ENCODE results near the gene IRX1. TPM values are rescaled to one million over a fixed set of nuclear protein-coding genes. Genes with fewer than 3 reads are reported as not detected.

Gene IRX1
- total RNA-seq, 4 donors from 2014 or later: 0.95 to 0.97 TPM; not detected in 2

- DNase-seq: no peak
- Histone ChIP-seq H3K36me3 (no peaks in the 10 kb centered on the region), H3K4me3 (no peak overlapping the region), H3K27ac (no peak overlapping the region), H3K4me1 (no peaks in the 10 kb centered on the region), H3K9me3 (no peaks in the 10 kb centered on the region), H3K27me3 (peaks cover 0 to 22% (median 0%) of the 10 kb centered on the region in 4 donors)
- TF ChIP-seq CTCF (IDR thresholded peaks at IDR 0.05) (no peak), POLR2A (IDR thresholded peaks at IDR 0.05) (no peak)
- intact Hi-C loops (cut with DNase I): no loop called here
- WGBS, 2 donors: 84 to 85% methylated on average over 6 to 7 of the region's 10 CpGs
Measured at GRCh38 chr5:3613726-3614125, 18.1 kb downstream of the IRX1 start.

- TF ChIP-seq POLR2A (IDR thresholded peaks at IDR 0.05) (no peak), CTCF (IDR thresholded peaks at IDR 0.05) (no peak)
- H3K27ac ChIP-seq: no peak overlapping the region
- WGBS, 2 donors: 65 to 82% methylated on average over 2 of the region's 2 CpGs
Measured at GRCh38 chr5:3615217-3615616, 19.6 kb downstream of the IRX1 start.

GRCh38 chr5:3615829-3616228 is 20.2 kb downstream of the IRX1 start:
- no peak for TF ChIP-seq CTCF (IDR thresholded peaks at IDR 0.05)
- no peak for TF ChIP-seq POLR2A (IDR thresholded peaks at IDR 0.05)
- intact Hi-C loops (cut with DNase I): no loop called here
- peaks cover 0 to 14% (median 0%) of the 10 kb centered on the region in 4 donors for H3K27me3 ChIP-seq
- no peaks in the 10 kb centered on the region for H3K36me3 ChIP-seq
- no peaks in the 10 kb centered on the region for H3K9me3 ChIP-seq
- DNase-seq: no peak
- no peak overlapping the region for H3K4me3 ChIP-seq
- no peak overlapping the region for H3K27ac ChIP-seq
- WGBS, 2 donors: 88 to 91% methylated on average over 7 to 13 of the region's 13 CpGs
- no peaks in the 10 kb centered on the region for H3K4me1 ChIP-seq

More at GRCh38 chr5:3615217-3615616, 19.6 kb downstream of the IRX1 start:
- DNase-seq: no peak
- H3K4me3 ChIP-seq: no peak overlapping the region
- H3K9me3 ChIP-seq: no peaks in the 10 kb centered on the region
- no peaks in the 10 kb centered on the region for H3K36me3 ChIP-seq
- intact Hi-C loops (cut with DNase I): no loop called here
- H3K27me3 ChIP-seq: peaks cover 0 to 19% (median 0%) of the 10 kb centered on the region in 4 donors
- H3K4me1 ChIP-seq: no peaks in the 10 kb centered on the region

GRCh38 chr5:3619579-3619978 is 23.9 kb downstream of the IRX1 start:
- 61 to 79% methylated on average over 6 of the region's 6 CpGs for WGBS, 2 donors
- no peaks in the 10 kb centered on the region for H3K4me1 ChIP-seq
- intact Hi-C loops (cut with DNase I): no loop called here

GRCh38 chr5:3622961-3623360 is 27.3 kb downstream of the IRX1 start:
- peaks cover 0 to 6% (median 0%) of the 10 kb centered on the region in 4 donors for H3K27me3 ChIP-seq
- no peaks in the 10 kb centered on the region for H3K36me3 ChIP-seq
- H3K27ac ChIP-seq: no peak overlapping the region
- no peaks in the 10 kb centered on the region for H3K9me3 ChIP-seq
- 67 to 82% methylated on average over 6 to 9 of the region's 9 CpGs for whole genome bisulfite sequencing, 2 donors
- intact Hi-C loops (cut with DNase I): no loop called here
- H3K4me3 ChIP-seq: no peak overlapping the region
- no peaks in the 10 kb centered on the region for H3K4me1 ChIP-seq
- DNase-seq: no peak
- no peak for TF ChIP-seq POLR2A (IDR thresholded peaks at IDR 0.05)
- TF ChIP-seq CTCF (IDR thresholded peaks at IDR 0.05): no peak

More at GRCh38 chr5:3619579-3619978, 23.9 kb downstream of the IRX1 start:
- Histone ChIP-seq H3K27ac (no peak overlapping the region), H3K4me3 (no peak overlapping the region), H3K36me3 (no peaks in the 10 kb centered on the region), H3K9me3 (no peaks in the 10 kb centered on the region), H3K27me3 (peaks cover 0 to 14% (median 0%) of the 10 kb centered on the region in 4 donors)
- TF ChIP-seq CTCF (IDR thresholded peaks at IDR 0.05) (no peak), POLR2A (IDR thresholded peaks at IDR 0.05) (no peak)
- DNase-seq: no peak

Measured in esophagus squamous epithelium (tissue), 5 donors.